ENCODE measurements around the gene RGS3. TPM values are rescaled to one million over a fixed set of nuclear protein-coding genes. Genes with fewer than 3 reads are reported as not detected.
A peak's percentile ranks its signal among the peaks of the same experiment; 100 is the strongest.

RGS3 gene
- total and polyA plus RNA-seq, 10 donors = 17.5 to 122 (median 82.5) TPM

GRCh38 chr9:113580041-113580953, 116.8 kb downstream of the RGS3 start:
- DNase-seq = peak; percentile 97
- Histone ChIP-seq H3K36me3 (peaks cover 0 to 34% (median 21%) of the 10 kb centered on the region in 6 donors), H3K27ac (peak overlapping the region; percentile 77 to 96 (median 92)), H3K9me3 (no peaks in the 10 kb centered on the region), H3K27me3 (replicated peaks in 1 of 7) (no peaks in the 10 kb centered on the region), H3K4me1 (peaks cover 54 to 100% (median 90%) of the 10 kb centered on the region in 6 donors), H3K4me3 (peak overlapping the region in 6 of 8 donors; percentile 20 to 69 (median 38))
- WGBS, 5 donors = 24 to 39% (median 34%) methylated on average over 10 to 12 of the region's 12 CpGs
- TF ChIP-seq CTCF (IDR thresholded peaks at IDR 0.05 in 8 of 11, conservative IDR thresholded peaks at IDR 0.05 in 3 of 11) (peak in 4 of 11 experiments; percentile 11 to 43 (median 32)), POLR2AphosphoS5 (IDR thresholded peaks at IDR 0.05) (peak; percentile 81 to 88 (median 87)), POLR2A (IDR thresholded peaks at IDR 0.05) (no peak)
- intact Hi-C loops (cut with DNase I; ENCODE audit: low total_unique reads) = no loop called here

GRCh38 chr9:113580954-113581311, 117.4 kb downstream of the RGS3 start:
- H3K4me1 ChIP-seq = peaks cover 52 to 100% (median 91%) of the 10 kb centered on the region in 6 donors
- H3K27ac ChIP-seq = peak overlapping the region; percentile 77 to 96 (median 92)
- H3K36me3 ChIP-seq = peaks cover 0 to 40% (median 27%) of the 10 kb centered on the region in 6 donors
- DNase-seq = no peak
- intact Hi-C loops (cut with DNase I; ENCODE audit: low total_unique reads) = no loop called here
- WGBS, 5 donors = 20 to 43% (median 27%) methylated on average over 3 to 4 of the region's 4 CpGs
- TF ChIP-seq POLR2AphosphoS5 (IDR thresholded peaks at IDR 0.05) (no peak), POLR2A (IDR thresholded peaks at IDR 0.05) (no peak), CTCF (IDR thresholded peaks at IDR 0.05 in 8 of 11, conservative IDR thresholded peaks at IDR 0.05 in 3 of 11) (no peak)
- peak overlapping the region in 7 of 8 donors; percentile 20 to 69 (median 36) for H3K4me3 ChIP-seq
- no peaks in the 10 kb centered on the region for H3K9me3 ChIP-seq
- H3K27me3 ChIP-seq (replicated peaks in 1 of 7) = no peaks in the 10 kb centered on the region

GRCh38 chr9:113581865-113582697, 118.6 kb downstream of the RGS3 start:
- TF ChIP-seq POLR2A (IDR thresholded peaks at IDR 0.05) (no peak), POLR2AphosphoS5 (IDR thresholded peaks at IDR 0.05) (peak; percentile 94 to 98 (median 97)), CTCF (IDR thresholded peaks at IDR 0.05 in 8 of 11, conservative IDR thresholded peaks at IDR 0.05 in 3 of 11) (peak in 10 of 11 experiments; percentile 58 to 83 (median 67))
- peak overlapping the region; percentile 77 to 96 (median 92) for H3K27ac ChIP-seq
- H3K4me1 ChIP-seq = peaks cover 63 to 100% (median 92%) of the 10 kb centered on the region in 6 donors
- DNase-seq = peak; percentile 97
- no peaks in the 10 kb centered on the region for H3K9me3 ChIP-seq
- H3K27me3 ChIP-seq (replicated peaks in 1 of 7) = no peaks in the 10 kb centered on the region
- 37 to 40% (median 38%) methylated on average over 16 to 17 of the region's 17 CpGs for WGBS, 5 donors
- peaks cover 0 to 52% (median 34%) of the 10 kb centered on the region in 6 donors for H3K36me3 ChIP-seq
- peak overlapping the region in 7 of 8 donors; percentile 12 to 69 (median 36) for H3K4me3 ChIP-seq
- intact Hi-C loops (cut with DNase I; ENCODE audit: low total_unique reads) = no loop called here
